Nephron (organoid): ENCODE data around the gene TMEM127.

Source experiments
- H3K27ac Mint-ChIP-seq, 3 experiments: 2 replicates each; pipeline ENCODE4 v1.8.0; 2020; ENCODE audit warnings: mixed read lengths in 3 of 3, mild to moderate bottlenecking in 2 of 3, moderate library complexity in 1 of 3
- H3K27me3 Mint-ChIP-seq: 2 replicates; pipeline ENCODE4 v1.8.0; 2021; ENCODE audit warnings: low read depth, mild to moderate bottlenecking, moderate library complexity, mixed read lengths
- H3K36me3 Mint-ChIP-seq: 2 replicates; pipeline ENCODE4 v1.8.0; 2020; ENCODE audit warnings: low read depth, mixed read lengths
- H3K4me1 Mint-ChIP-seq: 2 replicates; pipeline ENCODE4 v1.8.0; 2020; ENCODE audit warnings: mixed read lengths
- H3K4me3 Mint-ChIP-seq, 3 experiments: 2 replicates each; pipeline ENCODE4 v1.8.0; 2020; ENCODE audit warnings: mild to moderate bottlenecking in 3 of 3, mixed read lengths in 3 of 3, moderate library complexity in 2 of 3
- H3K9me3 Mint-ChIP-seq: 2 replicates; pipeline ENCODE4 v1.8.0; 2020; ENCODE audit warnings: mixed read lengths
- CTCF ChIP-seq, 3 experiments: fragments of 200-600 bp; sonication (generic); IDR thresholded peaks; one replicate each; pipeline ENCODE4 v1.5.0; 2021; ENCODE audit warnings: antibody characterized with exemption in 3 of 3; ENCODE audit not compliant: unreplicated experiment in 3 of 3

Gene TMEM127

GRCh38 chr2:96287273-96287856 is 21.6 kb upstream of the TMEM127 start:
- Mint-ChIP-seq H3K9me3 (no peaks in the 10 kb centered on the region), H3K27me3 (no peaks in the 10 kb centered on the region), H3K4me1 (no peaks in the 10 kb centered on the region), H3K4me3 (no peak overlapping the region), H3K27ac (no peak overlapping the region), H3K36me3 (peaks cover 82% of the 10 kb centered on the region)
- no peak for TF ChIP-seq CTCF (IDR thresholded peaks at IDR 0.05; ENCODE audit: unreplicated experiment in 3 of 3)

- H3K4me1 Mint-ChIP-seq: no peaks in the 10 kb centered on the region
- no peak overlapping the region for H3K27ac Mint-ChIP-seq
- no peak for TF ChIP-seq CTCF (IDR thresholded peaks at IDR 0.05; ENCODE audit: unreplicated experiment in 3 of 3)
- no peaks in the 10 kb centered on the region for H3K9me3 Mint-ChIP-seq
- peaks cover 81% of the 10 kb centered on the region for H3K36me3 Mint-ChIP-seq
- no peaks in the 10 kb centered on the region for H3K27me3 Mint-ChIP-seq
- no peak overlapping the region for H3K4me3 Mint-ChIP-seq
Observed at GRCh38 chr2:96276787-96277499, 11.1 kb upstream of the TMEM127 start.

- TF ChIP-seq CTCF (IDR thresholded peaks at IDR 0.05; ENCODE audit: unreplicated experiment in 3 of 3): no peak
- no peaks in the 10 kb centered on the region for H3K27me3 Mint-ChIP-seq
- H3K9me3 Mint-ChIP-seq: no peaks in the 10 kb centered on the region
Observed at GRCh38 chr2:96274355-96275056, 8.7 kb upstream of the TMEM127 start.

GRCh38 chr2:96273763-96274162 is 8.0 kb upstream of the TMEM127 start:
- no peaks in the 10 kb centered on the region for H3K27me3 Mint-ChIP-seq
- H3K9me3 Mint-ChIP-seq: no peaks in the 10 kb centered on the region
- TF ChIP-seq CTCF (IDR thresholded peaks at IDR 0.05; ENCODE audit: unreplicated experiment in 3 of 3): no peak
- H3K4me1 Mint-ChIP-seq: no peaks in the 10 kb centered on the region
- no peak overlapping the region for H3K4me3 Mint-ChIP-seq
- no peak overlapping the region for H3K27ac Mint-ChIP-seq
- H3K36me3 Mint-ChIP-seq: peaks cover 80% of the 10 kb centered on the region

More at GRCh38 chr2:96274355-96275056, 8.7 kb upstream of the TMEM127 start:
- peak overlapping the region in 1 of 3 experiments; percentile 54 for H3K27ac Mint-ChIP-seq
- no peak overlapping the region for H3K4me3 Mint-ChIP-seq
- no peaks in the 10 kb centered on the region for H3K4me1 Mint-ChIP-seq
- H3K36me3 Mint-ChIP-seq: peaks cover 81% of the 10 kb centered on the region

- Mint-ChIP-seq H3K27ac (no peak overlapping the region), H3K9me3 (no peaks in the 10 kb centered on the region), H3K27me3 (no peaks in the 10 kb centered on the region), H3K36me3 (peaks cover 74% of the 10 kb centered on the region), H3K4me1 (no peaks in the 10 kb centered on the region), H3K4me3 (no peak overlapping the region)
- TF ChIP-seq CTCF (IDR thresholded peaks at IDR 0.05; ENCODE audit: unreplicated experiment in 3 of 3): no peak
Observed at GRCh38 chr2:96271995-96272394, 6.2 kb upstream of the TMEM127 start.
